ENCODE results near the gene TMEM63B.
"Not testable (repeated sequence)": the region's sequence is repeated elsewhere in the genome, so short reads cannot be mapped to it uniquely, and the experiment has no call there.

Gene TMEM63B

GRCh38 chr6:44172731-44173500 lies 45.6 kb downstream of the TMEM63B start:
- DNase-seq = peak; percentile 69

DNA sequence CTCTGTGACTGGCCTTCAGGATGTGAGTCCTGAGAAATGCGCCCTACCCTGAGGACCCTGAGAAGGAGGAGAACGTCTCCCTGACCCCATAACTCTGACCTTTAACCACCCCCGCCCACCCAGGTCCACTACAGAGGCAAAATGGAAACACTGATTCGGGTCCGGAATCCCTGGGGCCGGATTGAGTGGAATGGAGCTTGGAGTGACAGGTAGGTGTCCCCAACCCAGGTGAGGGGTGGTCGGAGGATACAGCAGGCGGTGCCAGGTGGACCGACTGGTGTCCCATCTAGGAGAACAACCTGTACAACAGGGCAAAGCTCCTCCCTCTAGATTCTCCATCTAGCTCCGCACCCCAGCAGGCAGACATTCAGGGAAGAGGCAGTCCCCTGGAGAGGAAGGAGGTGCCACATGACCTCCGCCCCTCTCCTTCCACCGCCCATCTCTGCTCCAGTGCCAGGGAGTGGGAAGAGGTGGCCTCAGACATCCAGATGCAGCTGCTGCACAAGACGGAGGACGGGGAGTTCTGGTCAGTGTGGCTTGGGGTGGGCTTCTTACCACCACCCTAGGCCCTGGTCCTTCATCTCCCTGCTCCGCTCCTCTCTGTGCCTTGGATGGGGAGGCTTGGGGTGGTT lies 48.9 kb downstream of the TMEM63B start:
- DNase-seq = no peak

DNA sequence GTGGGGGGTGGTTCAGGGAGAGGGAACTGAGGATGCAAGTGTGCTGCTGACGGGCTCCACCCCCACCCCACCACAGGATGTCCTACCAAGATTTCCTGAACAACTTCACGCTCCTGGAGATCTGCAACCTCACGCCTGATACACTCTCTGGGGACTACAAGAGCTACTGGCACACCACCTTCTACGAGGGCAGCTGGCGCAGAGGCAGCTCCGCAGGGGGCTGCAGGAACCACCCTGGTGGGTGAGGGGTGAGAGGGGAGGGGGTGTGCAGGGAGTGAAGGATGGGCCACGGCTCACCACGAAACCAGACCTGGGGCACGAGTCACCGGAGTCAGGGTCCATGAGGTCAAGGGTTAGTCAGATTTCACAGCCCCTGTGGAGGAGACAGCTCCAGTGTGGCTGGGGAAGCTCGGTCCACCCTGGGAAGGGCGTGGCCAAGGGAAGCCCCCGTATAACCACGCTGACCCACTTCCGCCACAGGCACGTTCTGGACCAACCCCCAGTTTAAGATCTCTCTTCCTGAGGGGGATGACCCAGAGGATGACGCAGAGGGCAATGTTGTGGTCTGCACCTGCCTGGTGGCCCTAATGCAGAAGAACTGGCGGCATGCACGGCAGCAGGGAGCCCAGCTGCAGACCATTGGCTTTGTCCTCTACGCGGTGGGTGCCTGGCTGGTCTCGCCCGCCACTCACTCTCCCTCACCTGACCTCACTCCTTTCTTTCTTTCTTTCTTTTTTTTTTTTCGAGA lies 49.6 kb downstream of the TMEM63B start:
- DNase-seq = no peak

- DNase-seq = no peak
Observed at GRCh38 chr6:44177691-44178423, 50.5 kb downstream of the TMEM63B start.

- DNase-seq = no peak
Observed at GRCh38 chr6:44178424-44179071, 51.2 kb downstream of the TMEM63B start.

DNA sequence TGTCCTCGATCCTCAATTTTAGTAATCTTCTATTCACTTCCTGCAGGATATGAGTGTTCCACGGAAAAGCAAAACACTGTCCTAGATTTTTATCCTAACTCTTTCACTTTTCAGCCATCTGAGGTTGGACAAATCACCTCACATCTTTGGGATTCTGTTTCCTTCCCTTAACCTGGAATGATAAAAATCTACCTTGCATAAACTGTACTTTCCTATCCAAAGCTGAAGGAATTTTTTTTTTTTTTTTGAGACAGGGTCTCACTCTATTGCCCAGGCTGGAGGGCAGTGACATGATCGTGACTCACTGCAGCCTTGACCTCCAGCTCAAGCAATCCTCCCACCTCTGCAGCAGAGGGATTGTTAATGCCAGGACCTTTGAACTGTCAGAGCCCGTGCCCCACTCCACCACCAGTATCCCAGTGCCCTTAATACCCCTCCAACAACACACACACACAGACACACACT lies 51.8 kb downstream of the TMEM63B start:
- DNase-seq = no peak

- no peak for DNase-seq
Observed at GRCh38 chr6:44179648-44180047, 52.3 kb downstream of the TMEM63B start.

GRCh38 chr6:44180406-44180805 lies 53.1 kb downstream of the TMEM63B start:
- DNase-seq = no peak

GRCh38 chr6:44180886-44181285 lies 53.5 kb downstream of the TMEM63B start:
- no peak for DNase-seq

- DNase-seq = not testable (repeated sequence)
Observed at GRCh38 chr6:44181784-44182183, 54.4 kb downstream of the TMEM63B start.

- DNase-seq = no peak
Observed at GRCh38 chr6:44182911-44183390, 55.6 kb downstream of the TMEM63B start.

GRCh38 chr6:44183783-44184182 lies 56.4 kb downstream of the TMEM63B start:
- DNase-seq = no peak

DNA sequence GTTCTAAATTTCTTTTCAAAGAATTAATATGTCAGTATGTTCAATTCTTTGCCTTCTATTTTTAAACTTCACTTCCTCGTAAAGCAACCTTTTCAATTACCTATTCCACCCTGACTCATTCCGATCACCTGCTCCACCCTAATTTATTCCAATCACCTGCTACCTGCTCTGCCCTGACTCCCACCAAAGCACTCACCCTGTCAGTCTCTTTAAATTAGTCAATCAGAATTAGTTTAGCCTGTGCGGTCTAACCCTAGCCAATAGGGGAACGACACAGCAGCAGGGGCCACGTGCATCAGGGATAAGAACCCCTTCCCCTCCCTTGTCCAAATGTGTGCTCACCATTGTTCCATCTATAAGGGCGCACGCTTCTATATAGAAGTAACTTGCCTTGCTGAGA lies 58.0 kb downstream of the TMEM63B start:
- DNase-seq = not testable (repeated sequence)

GRCh38 chr6:44185953-44186634 lies 58.7 kb downstream of the TMEM63B start:
- DNase-seq = no peak

DNA sequence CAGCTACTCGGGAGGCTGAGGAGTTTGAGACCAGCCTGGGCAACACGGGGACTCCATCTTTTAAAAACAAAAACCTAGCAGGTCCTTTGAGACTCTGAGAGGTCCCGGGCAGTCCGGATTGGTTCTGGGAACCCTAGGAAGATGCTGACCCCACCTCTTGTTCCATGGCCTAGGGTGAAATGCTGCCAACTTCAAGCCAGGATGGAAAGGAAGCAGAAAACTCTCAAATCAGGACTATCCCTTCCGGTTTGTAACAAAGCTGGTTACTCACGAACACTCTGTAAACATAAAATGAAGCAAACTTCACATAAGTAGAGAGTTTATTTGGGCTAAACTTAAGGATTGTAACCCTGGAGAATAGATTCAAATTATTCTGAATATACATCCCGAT lies 59.3 kb downstream of the TMEM63B start:
- no peak for DNase-seq

- DNase-seq = no peak
Observed at GRCh38 chr6:44188819-44189218, 61.5 kb downstream of the TMEM63B start.

GRCh38 chr6:44189257-44189656 lies 61.9 kb downstream of the TMEM63B start:
- no peak for DNase-seq

DNA sequence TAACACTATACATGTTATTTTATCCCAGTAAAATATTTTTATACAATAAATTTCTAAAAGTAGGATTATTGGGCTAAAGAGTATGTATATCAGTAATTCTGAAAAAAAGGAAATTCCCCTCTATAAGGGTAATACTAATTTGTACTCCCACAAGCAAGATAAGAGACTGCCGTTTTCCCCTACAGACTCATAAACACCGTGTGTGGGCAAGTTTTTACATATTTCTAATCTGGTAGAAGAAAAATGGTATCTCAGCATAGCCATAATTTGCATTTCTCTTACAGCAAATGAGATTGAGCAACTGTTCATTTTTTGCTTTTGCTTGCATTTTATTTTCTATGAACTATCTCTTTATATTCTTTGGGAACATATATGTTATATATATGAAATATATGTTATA lies 63.4 kb downstream of the TMEM63B start:
- no peak for DNase-seq

- DNase-seq = no peak
Observed at GRCh38 chr6:44192428-44193041, 65.2 kb downstream of the TMEM63B start.

GRCh38 chr6:44193307-44193910 lies 66.1 kb downstream of the TMEM63B start:
- DNase-seq = no peak

DNA sequence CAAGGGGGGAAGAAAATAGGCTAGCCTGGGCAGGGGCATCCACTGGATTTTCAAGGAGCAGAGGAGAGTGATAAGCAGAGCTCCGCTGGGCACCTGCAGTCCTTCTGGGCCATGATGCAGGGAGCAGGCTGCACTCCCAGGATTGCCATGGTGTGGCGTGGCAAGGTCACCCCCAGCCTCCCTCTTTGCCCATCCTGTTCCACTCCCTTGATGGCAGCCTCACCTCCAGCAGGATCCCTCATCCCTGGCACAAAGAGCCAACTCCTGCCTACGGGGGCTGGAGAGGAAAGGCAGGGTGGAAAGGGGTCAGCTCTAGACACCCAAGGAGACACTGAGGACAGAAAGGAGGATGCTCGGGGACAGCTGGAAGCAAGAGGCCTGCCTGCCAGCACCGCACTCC lies 67.0 kb downstream of the TMEM63B start:
- DNase-seq = no peak
